UCSD-AML1 (cell line): Measurements from ENCODE around the gene QSOX1.
"Not testable (repeated sequence)": the region's sequence is repeated elsewhere in the genome, so short reads cannot be mapped to it uniquely, and the experiment has no call there.

ENCODE experiments used
- DNase-seq: peaks from one replicate; lab custom pipeline; 2025; ENCODE audit not compliant: unreplicated experiment; lab: John Stamatoyannopoulos, UW

Gene QSOX1

GRCh38 chr1:180154325-180155181 is at the start of gene QSOX1:
Gene QSOX1 (plus strand): TSS chr1:180154869. CDS start chr1:180154908, 39 bp downstream.
- DNase-seq = peak; percentile 89

- no peak for DNase-seq
Measured at GRCh38 chr1:180112091-180112490, 42.6 kb upstream of the QSOX1 start.

- DNase-seq = no peak
Measured at GRCh38 chr1:180112984-180113647, 41.6 kb upstream of the QSOX1 start.

GRCh38 chr1:180114396-180114945 is 40.2 kb upstream of the QSOX1 start:
- no peak for DNase-seq

- DNase-seq = no peak
Measured at GRCh38 chr1:180116964-180117763, 37.5 kb upstream of the QSOX1 start.

- no peak for DNase-seq
Measured at GRCh38 chr1:180117764-180118116, 36.9 kb upstream of the QSOX1 start.

- DNase-seq = no peak
Measured at GRCh38 chr1:180119837-180120236, 34.8 kb upstream of the QSOX1 start.

- DNase-seq = no peak
Measured at GRCh38 chr1:180123463-180123936, 31.2 kb upstream of the QSOX1 start.

- DNase-seq = no peak
Measured at GRCh38 chr1:180130651-180131050, 24.0 kb upstream of the QSOX1 start.

GRCh38 chr1:180131510-180131909 is 23.2 kb upstream of the QSOX1 start:
- no peak for DNase-seq

- DNase-seq = no peak
Measured at GRCh38 chr1:180133193-180133592, 21.5 kb upstream of the QSOX1 start.

GRCh38 chr1:180133688-180134087 is 21.0 kb upstream of the QSOX1 start:
- not testable (repeated sequence) for DNase-seq

- DNase-seq = no peak
Measured at GRCh38 chr1:180135535-180135934, 19.1 kb upstream of the QSOX1 start.

- no peak for DNase-seq
Measured at GRCh38 chr1:180136331-180136967, 18.2 kb upstream of the QSOX1 start.

GRCh38 chr1:180136968-180137356 is 17.7 kb upstream of the QSOX1 start:
- no peak for DNase-seq

GRCh38 chr1:180137776-180138175 is 16.9 kb upstream of the QSOX1 start:
- no peak for DNase-seq

- no peak for DNase-seq
Measured at GRCh38 chr1:180141381-180141934, 13.2 kb upstream of the QSOX1 start.

GRCh38 chr1:180143359-180143758 is 11.3 kb upstream of the QSOX1 start:
- no peak for DNase-seq

GRCh38 chr1:180144659-180145357 is 9.9 kb upstream of the QSOX1 start:
- DNase-seq = no peak

- DNase-seq = no peak
Measured at GRCh38 chr1:180145446-180145845, 9.2 kb upstream of the QSOX1 start.
